ENCODE measurements around the gene PLA2G4A. TPM values are rescaled to one million over a fixed set of nuclear protein-coding genes. Genes with fewer than 3 reads are reported as not detected.

The PLA2G4A gene
- total and polyA plus RNA-seq, 9 donors = 1.7 to 19.0 (median 9.0) TPM

DNA sequence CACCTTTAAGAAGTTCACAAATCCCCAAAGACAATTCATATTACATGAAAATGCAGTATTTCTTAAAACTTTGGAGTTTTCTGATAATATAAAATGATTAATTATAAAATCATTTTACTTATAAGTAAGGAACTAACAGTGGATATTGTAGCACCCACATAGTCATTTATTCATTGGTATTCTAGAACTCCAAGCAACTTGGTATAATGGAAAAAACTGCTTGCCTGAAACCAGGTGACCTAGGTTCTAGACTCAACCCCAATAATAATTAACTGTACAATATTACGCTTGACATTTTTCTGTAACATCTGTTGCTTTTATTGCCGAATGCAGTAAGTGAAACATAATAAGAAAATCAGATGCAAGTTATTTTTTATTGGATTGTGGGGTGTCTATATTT, 2.4 kb downstream of the PLA2G4A start:
- Histone ChIP-seq H3K36me3 (no peaks in the 10 kb centered on the region), H3K27me3 (no peaks in the 10 kb centered on the region), H3K9me3 (no peaks in the 10 kb centered on the region), H3K4me3 (no peak overlapping the region), H3K4me1 (ENCODE audit: insufficient read depth) (no peaks in the 10 kb centered on the region), H3K27ac (no peak overlapping the region)
- WGBS, 3 donors = 86 to 89% (median 88%) methylated on average over 2 of the region's 2 CpGs
- DNase-seq = no peak
- intact Hi-C loops (cut with DNase I) = no loop called here
- no peak for TF ChIP-seq POLR2A (IDR thresholded peaks at IDR 0.05)
- no peak for TF ChIP-seq EP300 (IDR thresholded peaks at IDR 0.05)
- TF ChIP-seq, protein P1, sequence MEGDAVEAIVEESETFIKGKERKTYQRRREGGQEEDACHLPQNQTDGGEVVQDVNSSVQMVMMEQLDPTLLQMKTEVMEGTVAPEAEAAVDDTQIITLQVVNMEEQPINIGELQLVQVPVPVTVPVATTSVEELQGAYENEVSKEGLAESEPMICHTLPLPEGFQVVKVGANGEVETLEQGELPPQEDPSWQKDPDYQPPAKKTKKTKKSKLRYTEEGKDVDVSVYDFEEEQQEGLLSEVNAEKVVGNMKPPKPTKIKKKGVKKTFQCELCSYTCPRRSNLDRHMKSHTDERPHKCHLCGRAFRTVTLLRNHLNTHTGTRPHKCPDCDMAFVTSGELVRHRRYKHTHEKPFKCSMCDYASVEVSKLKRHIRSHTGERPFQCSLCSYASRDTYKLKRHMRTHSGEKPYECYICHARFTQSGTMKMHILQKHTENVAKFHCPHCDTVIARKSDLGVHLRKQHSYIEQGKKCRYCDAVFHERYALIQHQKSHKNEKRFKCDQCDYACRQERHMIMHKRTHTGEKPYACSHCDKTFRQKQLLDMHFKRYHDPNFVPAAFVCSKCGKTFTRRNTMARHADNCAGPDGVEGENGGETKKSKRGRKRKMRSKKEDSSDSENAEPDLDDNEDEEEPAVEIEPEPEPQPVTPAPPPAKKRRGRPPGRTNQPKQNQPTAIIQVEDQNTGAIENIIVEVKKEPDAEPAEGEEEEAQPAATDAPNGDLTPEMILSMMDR (IDR thresholded peaks at IDR 0.05) = no peak

DNA sequence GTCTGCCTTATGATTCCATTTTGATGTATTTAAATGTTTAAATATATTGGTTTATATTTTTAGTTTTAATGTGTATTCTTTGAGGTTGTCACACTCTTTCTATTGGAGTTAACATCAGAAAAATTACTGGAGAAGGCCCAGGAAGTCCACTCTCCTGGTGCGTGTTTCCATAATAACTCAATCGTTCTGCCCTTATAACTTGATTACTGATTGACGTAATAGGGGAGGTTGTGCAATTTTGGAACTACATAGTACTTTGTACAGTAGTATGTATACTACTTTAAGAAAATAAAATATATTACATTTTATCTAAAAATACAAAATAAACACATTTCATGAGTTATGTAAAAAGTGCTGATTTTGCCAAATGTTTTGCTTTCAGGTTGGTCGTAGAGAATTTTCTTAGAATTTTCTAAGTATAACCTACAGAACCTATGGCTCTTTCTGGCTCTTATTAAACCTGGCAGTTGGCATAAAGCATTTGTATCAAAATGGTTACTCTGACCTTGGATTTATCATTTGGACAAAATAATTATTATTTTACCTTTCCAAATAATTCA, 5.7 kb downstream of the PLA2G4A start:
- H3K4me3 ChIP-seq = no peak overlapping the region
- TF ChIP-seq EP300 (IDR thresholded peaks at IDR 0.05) = no peak
- TF ChIP-seq POLR2A (IDR thresholded peaks at IDR 0.05) = no peak
- TF ChIP-seq, protein P1 (IDR thresholded peaks at IDR 0.05) = no peak
- 79 to 86% (median 82%) methylated on average over 4 of the region's 4 CpGs for WGBS, 3 donors
- H3K27ac ChIP-seq = no peak overlapping the region
- H3K4me1 ChIP-seq (ENCODE audit: insufficient read depth) = no peaks in the 10 kb centered on the region
- H3K36me3 ChIP-seq = no peaks in the 10 kb centered on the region
- H3K27me3 ChIP-seq = no peaks in the 10 kb centered on the region
- H3K9me3 ChIP-seq = no peaks in the 10 kb centered on the region
- intact Hi-C loops (cut with DNase I) = no loop called here
- no peak for DNase-seq

DNA sequence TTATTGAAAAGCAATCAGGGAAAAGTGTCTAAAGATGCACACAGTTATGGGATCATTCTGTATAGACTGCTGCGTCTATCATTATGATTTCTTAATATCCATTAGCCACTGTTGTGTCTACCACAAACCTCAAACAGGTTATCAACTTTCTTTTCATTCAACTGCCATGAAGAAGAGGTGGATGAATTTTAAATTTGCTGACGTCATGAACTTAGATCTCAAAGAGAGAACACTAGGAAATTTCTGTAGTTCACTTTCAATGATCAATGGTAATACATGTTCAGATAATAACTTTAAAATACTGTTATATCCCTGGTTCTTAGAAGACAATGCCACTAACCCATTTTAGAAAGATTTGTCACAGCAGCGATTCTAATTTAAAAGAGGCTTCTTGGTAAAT, 6.7 kb downstream of the PLA2G4A start:
- no peaks in the 10 kb centered on the region for H3K4me1 ChIP-seq (ENCODE audit: insufficient read depth)
- TF ChIP-seq, protein P1 (IDR thresholded peaks at IDR 0.05) = no peak
- TF ChIP-seq POLR2A (IDR thresholded peaks at IDR 0.05) = no peak
- no peak for TF ChIP-seq EP300 (IDR thresholded peaks at IDR 0.05)
- DNase-seq = no peak
- WGBS, 3 donors = 90 to 93% (median 90%) methylated on average over 3 of the region's 3 CpGs
- H3K36me3 ChIP-seq = no peaks in the 10 kb centered on the region
- H3K4me3 ChIP-seq = no peak overlapping the region
- no peaks in the 10 kb centered on the region for H3K9me3 ChIP-seq
- H3K27ac ChIP-seq = no peak overlapping the region
- H3K27me3 ChIP-seq = no peaks in the 10 kb centered on the region
- intact Hi-C loops (cut with DNase I) = no loop called here

DNA sequence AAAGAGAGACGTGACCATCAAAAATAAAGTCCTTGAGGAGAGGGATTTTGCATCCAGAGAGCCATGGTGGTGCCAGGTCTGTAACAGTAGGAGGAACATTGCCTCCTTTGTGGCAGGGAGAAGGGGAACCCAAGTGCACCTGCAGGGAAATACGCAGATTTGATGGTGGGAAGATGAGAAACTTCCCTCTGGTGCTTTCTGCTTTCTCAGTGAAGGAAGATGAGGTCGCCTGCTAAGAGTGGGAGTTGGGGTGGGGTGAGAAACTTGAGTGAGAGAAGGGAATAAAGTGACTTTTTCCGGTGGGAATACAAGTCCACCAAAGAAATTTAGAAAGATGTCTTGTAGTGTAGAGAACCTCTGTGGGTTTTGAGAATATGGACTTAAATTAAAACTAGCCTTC, 9.1 kb downstream of the PLA2G4A start:
- no peak for DNase-seq
- TF ChIP-seq POLR2A (IDR thresholded peaks at IDR 0.05) (no peak), EP300 (IDR thresholded peaks at IDR 0.05) (no peak)
- TF ChIP-seq, protein P1 (IDR thresholded peaks at IDR 0.05) = no peak
- WGBS, 3 donors = 92 to 93% (median 93%) methylated on average over 4 of the region's 4 CpGs
- H3K27ac ChIP-seq = no peak overlapping the region
- no peak overlapping the region for H3K4me3 ChIP-seq
- no peaks in the 10 kb centered on the region for H3K9me3 ChIP-seq
- intact Hi-C loops (cut with DNase I) = no loop called here
- no peaks in the 10 kb centered on the region for H3K27me3 ChIP-seq
- no peaks in the 10 kb centered on the region for H3K4me1 ChIP-seq (ENCODE audit: insufficient read depth)
- no peaks in the 10 kb centered on the region for H3K36me3 ChIP-seq
